ENCODE data around the gene DIP2B.

DIP2B gene

GRCh38 chr12:50603817-50604639 lies 99.2 kb downstream of the DIP2B start:
- no peak for DNase-seq (ENCODE audit: extremely low spot score, insufficient read length, low read depth)
- no peak for FAIRE-seq

GRCh38 chr12:50604640-50604920 lies 99.8 kb downstream of the DIP2B start:
- FAIRE-seq (no peak), DNase-seq (ENCODE audit: extremely low spot score, insufficient read length, low read depth) (no peak)

DNA sequence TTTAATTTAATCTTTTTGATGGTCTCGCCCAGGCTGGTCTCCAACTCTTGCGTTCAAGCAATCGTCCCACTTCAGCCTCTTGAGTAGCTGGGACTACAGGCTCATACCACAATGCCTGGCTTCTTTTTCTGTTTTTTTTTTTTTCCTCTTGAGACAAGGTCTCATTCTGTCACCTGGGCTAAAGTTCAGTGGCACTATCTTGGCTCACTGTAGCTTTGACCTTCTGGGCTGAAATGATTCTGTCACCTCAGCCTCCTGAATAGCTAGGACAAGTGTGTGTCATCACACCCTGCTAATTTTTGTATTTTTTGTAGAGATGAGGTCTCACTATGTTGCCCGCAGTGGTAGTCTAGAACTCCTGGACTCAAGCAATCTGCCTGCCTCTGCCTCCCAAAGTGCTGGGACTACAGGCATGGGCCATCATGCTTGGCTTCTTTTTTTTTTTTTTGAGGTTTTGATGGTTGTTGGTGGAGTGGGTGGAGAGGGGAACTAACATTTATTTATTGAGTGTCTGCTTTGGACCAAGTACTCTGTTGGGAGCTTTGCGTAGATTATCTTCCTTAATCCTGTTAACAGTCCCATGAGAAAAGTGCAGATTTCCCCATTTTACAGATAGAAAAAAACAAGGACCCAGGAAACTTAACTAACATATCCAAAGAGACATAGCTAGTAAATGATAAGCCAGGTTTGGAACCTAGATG lies 102.0 kb downstream of the DIP2B start:
- DNase-seq (ENCODE audit: extremely low spot score, insufficient read length, low read depth) (no peak), FAIRE-seq (no peak)

GRCh38 chr12:50609292-50609874 lies 104.6 kb downstream of the DIP2B start:
- no peak for FAIRE-seq

DNA sequence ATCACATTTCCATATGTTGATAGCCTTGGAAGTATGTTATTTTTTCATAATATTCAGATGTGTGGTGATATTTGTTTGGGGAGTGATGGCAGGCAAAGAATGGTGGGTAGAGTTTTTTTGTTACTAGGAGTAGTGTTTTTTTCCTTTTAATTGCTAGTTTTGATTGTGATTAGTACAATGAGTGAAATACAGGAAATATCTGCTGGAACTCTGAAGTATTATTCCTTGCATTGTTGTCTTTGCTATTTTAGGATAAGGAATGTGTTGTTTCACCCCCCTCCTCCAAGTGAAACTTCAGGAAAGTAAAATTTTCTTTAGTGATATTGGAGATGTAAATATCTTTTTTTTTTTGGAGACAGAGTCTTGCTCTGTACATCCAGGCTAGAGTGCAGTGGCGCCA lies 105.4 kb downstream of the DIP2B start:
- DNase-seq (ENCODE audit: extremely low spot score, insufficient read length, low read depth): no peak
- no peak for FAIRE-seq

More at GRCh38 chr12:50609292-50609874, 104.6 kb downstream of the DIP2B start:
- DNase-seq (ENCODE audit: extremely low spot score, insufficient read length, low read depth): no peak

- DNase-seq (ENCODE audit: extremely low spot score, insufficient read length, low read depth): no peak
- FAIRE-seq: no peak
Observed at GRCh38 chr12:50611021-50611744, 106.4 kb downstream of the DIP2B start.

DNA sequence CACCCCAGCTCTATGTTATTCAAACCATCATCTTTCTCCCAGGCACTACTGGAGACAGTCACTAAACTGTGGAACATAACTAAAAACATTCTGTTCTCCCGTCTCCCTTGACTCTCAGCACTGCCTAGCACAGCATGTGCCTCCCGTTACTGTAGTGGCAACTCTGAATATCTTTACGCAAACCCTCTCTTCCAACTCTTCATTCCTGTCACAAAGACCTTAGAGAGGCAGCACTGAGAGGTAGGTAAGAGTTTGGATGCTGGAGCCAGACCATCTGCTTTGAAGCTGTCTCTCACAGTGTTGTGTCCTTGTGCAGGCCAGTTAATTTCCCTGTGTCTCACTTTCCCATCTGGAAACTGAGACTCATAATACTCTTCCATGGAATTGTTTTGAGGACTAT lies 108.1 kb downstream of the DIP2B start:
- DNase-seq (ENCODE audit: extremely low spot score, insufficient read length, low read depth) (no peak), FAIRE-seq (no peak)

DNA sequence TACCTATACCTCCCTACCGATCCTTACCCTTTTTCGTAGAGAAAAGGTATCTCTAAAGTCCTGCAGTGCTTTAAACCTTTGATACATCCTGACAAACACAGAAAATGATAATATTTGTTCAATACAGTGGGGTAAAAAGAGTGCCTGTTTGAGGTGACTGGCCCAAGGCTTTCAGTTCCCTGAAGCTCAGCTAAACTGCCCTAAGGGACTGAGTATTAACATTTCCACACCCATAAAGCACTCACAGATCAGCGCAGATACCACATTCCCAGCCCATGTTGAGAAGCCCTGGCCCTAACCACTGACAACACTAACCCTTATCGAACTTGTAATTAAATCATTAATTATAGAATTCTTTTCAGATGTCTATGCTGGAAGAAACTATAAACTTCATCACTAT lies 108.7 kb downstream of the DIP2B start:
- DNase-seq (ENCODE audit: extremely low spot score, insufficient read length, low read depth): no peak
- no peak for FAIRE-seq

GRCh38 chr12:50614167-50614759 lies 109.5 kb downstream of the DIP2B start:
- FAIRE-seq (no peak), DNase-seq (ENCODE audit: extremely low spot score, insufficient read length, low read depth) (no peak)

DNA sequence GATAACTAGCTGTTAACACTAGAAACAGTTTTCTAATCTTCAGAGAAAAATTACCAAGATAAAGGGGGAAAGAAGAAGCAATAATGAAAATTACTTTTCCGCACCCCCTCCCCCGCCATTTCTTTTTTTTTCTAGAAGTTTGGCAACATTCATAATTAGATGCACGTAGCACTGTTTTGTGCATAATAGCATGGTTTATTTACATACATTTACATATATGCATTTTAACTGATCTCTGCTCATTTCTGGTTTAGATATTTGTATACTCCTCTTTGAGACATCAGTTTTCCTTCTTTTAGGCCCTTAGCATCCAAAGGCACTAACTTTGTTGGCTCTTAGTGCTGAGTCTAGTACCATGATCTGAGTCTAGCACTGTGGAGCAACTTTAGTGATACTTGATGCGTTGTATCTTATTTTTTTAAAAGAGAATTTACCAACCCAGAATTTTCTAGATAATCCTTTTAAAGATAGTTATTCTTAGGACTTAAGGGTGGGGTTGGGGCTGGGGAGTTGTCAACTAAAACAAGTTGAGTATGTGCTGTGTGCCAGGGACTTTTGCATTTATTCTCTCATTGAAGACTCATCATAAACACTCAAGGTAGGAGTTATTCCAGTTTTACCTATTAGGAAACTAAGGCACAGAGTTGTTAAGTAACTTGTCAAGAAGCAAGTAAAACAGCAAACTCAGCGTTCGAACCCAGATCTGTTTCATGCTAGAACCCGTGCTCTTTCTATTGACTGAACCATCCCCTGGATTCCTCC lies 110.5 kb downstream of the DIP2B start:
- FAIRE-seq (no peak), DNase-seq (ENCODE audit: extremely low spot score, insufficient read length, low read depth) (no peak)

- DNase-seq (ENCODE audit: extremely low spot score, insufficient read length, low read depth) (no peak), FAIRE-seq (no peak)
Observed at GRCh38 chr12:50615907-50616296, 111.1 kb downstream of the DIP2B start.

DNA sequence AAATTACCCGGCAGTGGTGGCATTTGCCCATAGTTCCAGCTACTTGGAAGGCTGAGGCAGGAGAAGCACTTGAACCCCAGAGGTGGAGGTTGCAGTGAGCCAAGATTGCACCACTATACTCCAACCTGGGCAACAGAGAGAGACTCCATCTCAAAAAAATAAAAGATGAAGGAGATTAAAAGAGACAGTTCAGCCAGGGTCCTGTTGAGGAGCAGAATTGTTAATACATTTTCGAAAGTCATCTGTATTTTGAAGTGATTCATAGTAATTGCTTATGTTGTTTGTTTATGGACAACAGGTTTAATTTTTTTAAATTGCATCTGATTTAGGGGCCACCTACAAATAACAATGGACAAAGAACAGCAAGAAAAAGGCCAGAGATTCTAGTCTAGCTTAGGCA lies 112.9 kb downstream of the DIP2B start:
- no peak for FAIRE-seq
- no peak for DNase-seq (ENCODE audit: extremely low spot score, insufficient read length, low read depth)

DNA sequence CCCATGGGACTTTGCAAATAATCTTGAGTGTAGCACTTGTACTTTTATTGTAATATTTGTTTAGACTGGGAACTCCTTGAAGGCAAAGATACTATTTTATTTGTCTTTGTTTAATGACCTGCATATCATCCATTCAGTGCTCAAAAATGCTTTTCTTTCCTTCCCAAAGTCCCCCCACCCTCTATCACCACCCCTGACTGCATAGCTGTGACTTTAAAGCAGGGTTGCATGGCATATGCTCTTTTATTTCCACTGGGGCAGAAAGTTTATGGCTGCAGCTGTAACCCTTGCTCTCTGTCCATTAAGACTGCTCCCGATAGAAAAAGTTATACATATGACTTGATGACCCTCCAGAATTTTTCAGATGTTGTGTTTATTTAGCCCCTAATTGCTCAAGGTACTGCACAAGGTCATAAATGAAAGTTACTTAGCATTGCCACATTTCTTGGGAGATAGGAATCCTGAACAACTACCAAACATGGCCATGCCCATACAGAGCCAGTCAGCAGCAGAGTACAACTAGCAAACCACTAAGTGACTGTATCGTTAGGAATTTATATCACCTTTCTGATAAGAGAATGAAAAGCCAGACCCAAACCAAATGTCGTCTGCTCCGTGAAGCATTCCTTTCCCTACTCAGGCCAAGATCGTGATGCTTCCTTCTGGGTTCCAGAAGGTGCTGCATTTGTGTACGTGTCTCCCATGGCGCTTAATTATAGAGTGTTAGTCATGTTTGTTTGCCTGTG lies 114.3 kb downstream of the DIP2B start:
- DNase-seq (ENCODE audit: extremely low spot score, insufficient read length, low read depth): no peak
- no peak for FAIRE-seq

DNA sequence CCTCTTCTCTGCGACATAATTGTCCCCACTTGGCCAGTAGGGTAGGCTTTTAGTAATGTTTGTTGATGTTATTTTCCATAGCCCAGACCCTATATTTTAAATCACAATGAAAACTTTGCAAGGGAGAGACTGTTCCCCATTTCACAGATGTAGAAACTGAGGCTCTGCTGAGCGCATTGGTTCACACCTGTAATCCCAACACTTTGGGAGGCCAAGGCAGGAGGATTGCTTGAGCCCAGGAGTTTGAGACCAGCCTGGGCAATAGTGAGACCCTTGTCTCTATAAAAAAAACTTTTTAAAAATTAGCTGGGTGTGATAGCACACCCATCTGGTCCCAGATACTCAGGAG lies 114.8 kb downstream of the DIP2B start:
- DNase-seq (ENCODE audit: extremely low spot score, insufficient read length, low read depth): no peak
- FAIRE-seq: no peak

DNA sequence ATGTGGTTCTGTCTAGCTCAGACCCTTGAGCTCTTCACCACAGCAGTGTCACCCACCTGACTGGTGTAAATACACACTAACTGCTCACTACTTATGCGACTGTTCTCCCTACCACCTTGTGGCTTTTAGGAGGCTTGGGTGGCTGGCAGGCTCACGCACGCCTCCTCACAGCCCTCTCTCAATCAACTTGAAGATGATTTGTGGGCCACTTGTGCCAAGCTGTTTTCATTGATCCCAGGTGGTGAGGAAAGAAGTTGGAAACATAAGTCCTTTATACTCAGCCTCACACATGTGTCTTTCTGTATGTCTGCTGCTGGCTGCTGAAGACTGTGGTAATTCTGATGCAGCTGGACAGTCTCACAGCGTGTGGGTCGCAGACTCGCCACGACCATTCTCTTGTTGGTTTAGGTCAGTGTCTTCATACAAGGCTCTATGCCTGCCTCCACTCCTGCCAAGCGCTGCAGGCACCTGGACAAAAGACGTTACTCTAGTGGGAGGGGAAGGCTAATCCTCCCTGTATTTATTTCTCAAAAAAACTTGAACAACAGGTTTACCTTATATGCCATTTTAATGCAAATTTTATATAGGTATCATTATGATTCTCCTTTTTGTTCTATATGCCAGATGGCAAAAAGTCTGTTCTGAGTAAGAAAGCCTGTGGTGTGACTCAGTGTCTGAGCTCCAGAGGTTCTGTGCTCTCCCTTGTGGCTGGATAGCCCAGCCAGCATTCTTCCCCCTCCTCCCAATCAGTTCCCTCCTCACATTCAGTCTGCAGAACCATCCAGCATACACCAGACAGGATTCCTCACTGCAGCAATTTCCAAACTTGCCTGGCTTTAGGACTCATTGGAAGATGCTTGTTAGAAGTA lies 115.6 kb downstream of the DIP2B start:
- no peak for DNase-seq (ENCODE audit: extremely low spot score, insufficient read length, low read depth)
- FAIRE-seq: no peak

- FAIRE-seq (no peak), DNase-seq (ENCODE audit: extremely low spot score, insufficient read length, low read depth) (no peak)
Observed at GRCh38 chr12:50620978-50621360, 116.2 kb downstream of the DIP2B start.

DNA sequence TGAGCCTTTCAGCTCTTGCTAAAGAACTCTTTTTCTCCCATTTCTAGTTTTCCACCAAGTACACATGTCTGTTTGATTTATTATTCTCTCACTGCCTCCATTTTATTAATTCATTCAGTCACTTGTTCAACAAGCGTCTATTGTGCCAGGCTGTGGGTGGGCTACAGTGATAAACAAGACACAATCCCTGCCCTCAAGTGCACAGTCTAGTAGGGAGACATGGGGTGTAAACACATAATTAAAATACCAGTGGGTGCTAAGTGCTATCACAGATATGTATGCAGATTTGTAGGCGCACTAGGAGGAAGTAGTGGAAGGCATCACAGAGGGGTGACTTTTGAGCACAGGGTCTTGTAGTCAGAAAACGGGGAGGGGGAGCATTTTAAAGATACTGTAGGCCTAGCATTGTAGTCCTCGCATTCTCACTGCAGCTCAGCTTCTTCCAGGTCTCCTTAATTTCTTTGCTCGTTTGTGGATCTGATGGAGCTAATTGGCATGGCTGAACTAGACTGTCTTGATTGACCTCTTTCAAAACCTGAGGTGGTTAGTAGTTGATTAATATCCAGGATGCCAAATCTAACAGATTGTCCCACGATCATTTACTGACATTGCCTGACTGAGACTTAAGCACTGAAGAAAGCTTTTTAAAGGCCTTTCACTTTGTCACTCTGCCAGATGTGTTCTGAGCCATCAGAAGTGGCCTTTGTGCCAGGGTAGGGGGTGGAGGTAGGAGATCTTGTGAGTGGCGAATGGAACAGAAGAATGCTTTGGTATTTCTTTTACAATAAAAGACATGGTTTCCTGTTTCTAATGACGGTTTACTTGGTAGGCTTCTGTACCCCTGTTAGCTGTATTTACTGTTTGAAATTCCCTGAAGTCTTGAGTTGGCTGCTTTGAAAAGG lies 116.9 kb downstream of the DIP2B start:
- no peak for FAIRE-seq
- DNase-seq (ENCODE audit: extremely low spot score, insufficient read length, low read depth): no peak
